Effector memory CD4-positive, alpha-beta T cell (primary cell): ENCODE measurements around the gene SNX3.

Experiments
- DNase-seq, 3 donors: peaks; one replicate each; pipeline ENCODE4 v3.0.0-alpha.2; 2020
- H3K27ac ChIP-seq: 2 replicates; pipeline ENCODE4 v1.7.0; 2013; ENCODE audit warnings: mild to moderate bottlenecking, low read length, moderate library complexity; ENCODE audit not compliant: insufficient read depth, poor library complexity, severe bottlenecking
- H3K27me3 ChIP-seq: replicated peaks from 2 replicates; pipeline ENCODE4 v1.7.0; 2013; ENCODE audit warnings: mild to moderate bottlenecking, low read length; ENCODE audit not compliant: insufficient read depth, control insufficient read depth, poor library complexity, severe bottlenecking
- H3K36me3 ChIP-seq: 2 replicates; pipeline ENCODE4 v1.7.0; 2013; ENCODE audit warnings: mild to moderate bottlenecking, low read length, moderate library complexity; ENCODE audit not compliant: control insufficient read depth, insufficient read depth
- H3K4me1 ChIP-seq: 2 replicates; pipeline ENCODE4 v1.7.0; 2013; ENCODE audit warnings: low read length, mild to moderate bottlenecking; ENCODE audit not compliant: control insufficient read depth, insufficient read depth, poor library complexity, severe bottlenecking
- H3K4me3 ChIP-seq: 2 replicates; pipeline ENCODE4 v1.7.0; 2013; ENCODE audit warnings: low read length, low read depth, mild to moderate bottlenecking; ENCODE audit not compliant: insufficient read depth, poor library complexity, severe bottlenecking
- H3K9me3 ChIP-seq: 2 replicates; pipeline ENCODE4 v1.7.0; 2013; ENCODE audit warnings: mild to moderate bottlenecking, low read length, moderate library complexity; ENCODE audit not compliant: control insufficient read depth

SNX3 gene

GRCh38 chr6:108211671-108212070 lies 49.2 kb downstream of the SNX3 start:
- no peak for DNase-seq

GRCh38 chr6:108210556-108210955 lies 50.3 kb downstream of the SNX3 start:
- Histone ChIP-seq H3K4me3 (no peak overlapping the region), H3K27ac (no peak overlapping the region)

More at GRCh38 chr6:108211671-108212070, 49.2 kb downstream of the SNX3 start:
- H3K27ac ChIP-seq: no peak overlapping the region
- no peaks in the 10 kb centered on the region for H3K27me3 ChIP-seq
- H3K4me1 ChIP-seq: no peaks in the 10 kb centered on the region
- H3K4me3 ChIP-seq: no peak overlapping the region
- peaks cover 23% of the 10 kb centered on the region for H3K36me3 ChIP-seq
- no peaks in the 10 kb centered on the region for H3K9me3 ChIP-seq

GRCh38 chr6:108209738-108210137 lies 51.1 kb downstream of the SNX3 start:
- peaks cover 15% of the 10 kb centered on the region for H3K36me3 ChIP-seq

More at GRCh38 chr6:108210556-108210955, 50.3 kb downstream of the SNX3 start:
- no peaks in the 10 kb centered on the region for H3K9me3 ChIP-seq
- H3K27me3 ChIP-seq: no peaks in the 10 kb centered on the region
- DNase-seq: no peak
- H3K4me1 ChIP-seq: no peaks in the 10 kb centered on the region
- peaks cover 16% of the 10 kb centered on the region for H3K36me3 ChIP-seq

GRCh38 chr6:108207013-108207412 lies 53.8 kb downstream of the SNX3 start:
- Histone ChIP-seq H3K9me3 (no peaks in the 10 kb centered on the region), H3K4me3 (no peak overlapping the region), H3K36me3 (peaks cover 11% of the 10 kb centered on the region), H3K27ac (no peak overlapping the region), H3K27me3 (no peaks in the 10 kb centered on the region), H3K4me1 (no peaks in the 10 kb centered on the region)
- DNase-seq: no peak

More at GRCh38 chr6:108209738-108210137, 51.1 kb downstream of the SNX3 start:
- DNase-seq: no peak
- Histone ChIP-seq H3K27ac (no peak overlapping the region), H3K4me3 (no peak overlapping the region), H3K27me3 (no peaks in the 10 kb centered on the region), H3K4me1 (no peaks in the 10 kb centered on the region), H3K9me3 (no peaks in the 10 kb centered on the region)

- H3K4me3 ChIP-seq: no peak overlapping the region
- H3K36me3 ChIP-seq: no peaks in the 10 kb centered on the region
- no peaks in the 10 kb centered on the region for H3K4me1 ChIP-seq
- H3K9me3 ChIP-seq: no peaks in the 10 kb centered on the region
- DNase-seq: no peak
- H3K27ac ChIP-seq: no peak overlapping the region
- no peaks in the 10 kb centered on the region for H3K27me3 ChIP-seq
Observed at GRCh38 chr6:108203189-108204112, 57.4 kb downstream of the SNX3 start.

GRCh38 chr6:108200631-108201030 lies 60.2 kb downstream of the SNX3 start:
- H3K27ac ChIP-seq: no peak overlapping the region
- H3K4me3 ChIP-seq: no peak overlapping the region
- no peak for DNase-seq
- no peaks in the 10 kb centered on the region for H3K27me3 ChIP-seq
- H3K36me3 ChIP-seq: no peaks in the 10 kb centered on the region
- H3K9me3 ChIP-seq: no peaks in the 10 kb centered on the region
- no peaks in the 10 kb centered on the region for H3K4me1 ChIP-seq

- Histone ChIP-seq H3K27me3 (no peaks in the 10 kb centered on the region), H3K27ac (no peak overlapping the region), H3K4me1 (no peaks in the 10 kb centered on the region), H3K9me3 (no peaks in the 10 kb centered on the region), H3K36me3 (no peaks in the 10 kb centered on the region), H3K4me3 (no peak overlapping the region)
- no peak for DNase-seq
Observed at GRCh38 chr6:108200186-108200585, 60.7 kb downstream of the SNX3 start.

GRCh38 chr6:108198761-108199498 lies 61.9 kb downstream of the SNX3 start:
- DNase-seq: no peak
- no peaks in the 10 kb centered on the region for H3K4me1 ChIP-seq
- no peak overlapping the region for H3K4me3 ChIP-seq
- no peak overlapping the region for H3K27ac ChIP-seq
- H3K9me3 ChIP-seq: no peaks in the 10 kb centered on the region
- no peaks in the 10 kb centered on the region for H3K36me3 ChIP-seq
- no peaks in the 10 kb centered on the region for H3K27me3 ChIP-seq

GRCh38 chr6:108195209-108195608 lies 65.6 kb downstream of the SNX3 start:
- H3K27me3 ChIP-seq: no peaks in the 10 kb centered on the region
- H3K4me1 ChIP-seq: no peaks in the 10 kb centered on the region
- no peaks in the 10 kb centered on the region for H3K36me3 ChIP-seq
- no peak for DNase-seq
- H3K9me3 ChIP-seq: no peaks in the 10 kb centered on the region
- no peak overlapping the region for H3K27ac ChIP-seq
- H3K4me3 ChIP-seq: no peak overlapping the region

- Histone ChIP-seq H3K4me1 (no peaks in the 10 kb centered on the region), H3K4me3 (no peak overlapping the region), H3K9me3 (no peaks in the 10 kb centered on the region), H3K27me3 (peaks cover 3% of the 10 kb centered on the region), H3K36me3 (no peaks in the 10 kb centered on the region), H3K27ac (no peak overlapping the region)
- no peak for DNase-seq
Observed at GRCh38 chr6:108194503-108194902, 66.3 kb downstream of the SNX3 start.
